ENCODE results near the gene C13orf46.

DNA sequence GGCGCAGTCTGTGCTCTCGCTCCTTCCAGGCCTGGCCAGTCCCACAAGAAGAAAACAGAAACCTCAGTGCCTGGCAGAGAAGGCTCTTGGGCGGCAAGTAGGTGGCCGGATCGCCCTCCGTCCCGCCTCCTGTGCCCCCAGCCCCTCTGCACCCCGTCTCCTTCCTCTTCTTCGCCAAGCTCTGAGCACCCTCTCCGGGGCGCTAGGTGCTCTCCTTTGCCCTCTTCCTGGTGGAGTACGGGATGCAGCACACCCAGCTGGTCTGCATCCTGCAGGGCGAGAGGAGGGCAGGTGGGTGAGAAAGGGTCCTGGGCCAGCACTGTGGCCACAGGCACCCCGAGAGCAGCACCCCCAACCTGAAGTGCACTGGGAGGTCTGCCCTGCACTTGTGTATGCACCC, 17.3 kb downstream of the C13orf46 start:
- TF ChIP-seq CBX5 (IDR thresholded peaks at IDR 0.05; ENCODE audit: low read depth, low read length) = no peak
- TF ChIP-seq CHD1 (IDR thresholded peaks at IDR 0.05; ENCODE audit: low read depth, low read length) = no peak
- no peak for TF ChIP-seq EZH2 (IDR thresholded peaks at IDR 0.05; ENCODE audit: low read depth, low read length, severe bottlenecking)
- TF ChIP-seq POLR2A (IDR thresholded peaks at IDR 0.05; ENCODE audit: control extremely low read depth in 1 of 2, low read depth in 2 of 2, low read length in 2 of 2) = no peak
- TF ChIP-seq, protein P1, sequence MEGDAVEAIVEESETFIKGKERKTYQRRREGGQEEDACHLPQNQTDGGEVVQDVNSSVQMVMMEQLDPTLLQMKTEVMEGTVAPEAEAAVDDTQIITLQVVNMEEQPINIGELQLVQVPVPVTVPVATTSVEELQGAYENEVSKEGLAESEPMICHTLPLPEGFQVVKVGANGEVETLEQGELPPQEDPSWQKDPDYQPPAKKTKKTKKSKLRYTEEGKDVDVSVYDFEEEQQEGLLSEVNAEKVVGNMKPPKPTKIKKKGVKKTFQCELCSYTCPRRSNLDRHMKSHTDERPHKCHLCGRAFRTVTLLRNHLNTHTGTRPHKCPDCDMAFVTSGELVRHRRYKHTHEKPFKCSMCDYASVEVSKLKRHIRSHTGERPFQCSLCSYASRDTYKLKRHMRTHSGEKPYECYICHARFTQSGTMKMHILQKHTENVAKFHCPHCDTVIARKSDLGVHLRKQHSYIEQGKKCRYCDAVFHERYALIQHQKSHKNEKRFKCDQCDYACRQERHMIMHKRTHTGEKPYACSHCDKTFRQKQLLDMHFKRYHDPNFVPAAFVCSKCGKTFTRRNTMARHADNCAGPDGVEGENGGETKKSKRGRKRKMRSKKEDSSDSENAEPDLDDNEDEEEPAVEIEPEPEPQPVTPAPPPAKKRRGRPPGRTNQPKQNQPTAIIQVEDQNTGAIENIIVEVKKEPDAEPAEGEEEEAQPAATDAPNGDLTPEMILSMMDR (IDR thresholded peaks at IDR 0.05; ENCODE audit: control extremely low read depth in 1 of 3, insufficient read depth in 1 of 3, low read depth in 1 of 3, low read length in 3 of 3) = no peak
- no peak for TF ChIP-seq POLR2AphosphoS5 (IDR thresholded peaks at IDR 0.05; ENCODE audit: low read depth, low read length)
- TF ChIP-seq PHF8 (conservative IDR thresholded peaks at IDR 0.05; ENCODE audit: low read depth, low read length) = no peak
- no peak for TF ChIP-seq GABPA (IDR thresholded peaks at IDR 0.05; ENCODE audit: borderline replicate concordance, insufficient read depth, low read length)
- TF ChIP-seq YY1 (IDR thresholded peaks at IDR 0.05; ENCODE audit: low read depth, low read length) = no peak
- no peak for TF ChIP-seq BCL11A (IDR thresholded peaks at IDR 0.05; ENCODE audit: low read depth in 2 of 2, low read length in 2 of 2)

Measured in H1 (cell line).